ENCODE measurements around the gene KIAA1755. TPM values are rescaled to one million over a fixed set of nuclear protein-coding genes. Genes with fewer than 3 reads are reported as not detected.

The KIAA1755 gene
- polyA plus RNA-seq, 1 of the 3 experiments (the other 2 are of a cell fraction), result 0.54 TPM

GRCh38 chr20:38179846-38180245 is 80.7 kb downstream of the KIAA1755 start:
- H3K9ac ChIP-seq, result no peak overlapping the region
- H3K4me2 ChIP-seq, result no peak overlapping the region
- H3K27me3 ChIP-seq (ENCODE audit: insufficient read depth), result no peaks in the 10 kb centered on the region
- TF ChIP-seq SMC3 (IDR thresholded peaks at IDR 0.05; ENCODE audit: low read depth, low read length) (no peak), JUND (IDR thresholded peaks at IDR 0.05) (no peak), EP300 (IDR thresholded peaks at IDR 0.05; ENCODE audit: borderline replicate concordance in 1 of 2, low read depth in 1 of 2, low read length in 1 of 2) (no peak), USF1 (IDR thresholded peaks at IDR 0.05; ENCODE audit: borderline replicate concordance, low read depth) (no peak), IRF3 (IDR thresholded peaks at IDR 0.05; ENCODE audit: low read depth, low read length) (no peak), RXRA (IDR thresholded peaks at IDR 0.05; ENCODE audit: borderline replicate concordance, low read depth) (no peak), CTCF (IDR thresholded peaks at IDR 0.05) (no peak), RCOR1 (IDR thresholded peaks at IDR 0.05; ENCODE audit: low read length) (no peak), ZBTB33 (IDR thresholded peaks at IDR 0.05; ENCODE audit: borderline replicate concordance, low read depth) (no peak), POLR2AphosphoS5 (IDR thresholded peaks at IDR 0.05; ENCODE audit: low read depth, low read length) (no peak), RFX5 (IDR thresholded peaks at IDR 0.05; ENCODE audit: low read length) (no peak), FOXJ3 (CRISPR knock-in tag; IDR thresholded peaks at IDR 0.05) (no peak)
- POLR2A ChIA-PET, result interaction anchor here (0.6 kb wide), 1 partner anchor 365 kb away, joined by 3 read pairs; no protein-coding TSS in a partner anchor
- H3K79me2 ChIP-seq (ENCODE audit: insufficient read depth), result no peaks in the 10 kb centered on the region
- H2AFZ ChIP-seq (ENCODE audit: low read depth), result no peak overlapping the region
- no peaks in the 10 kb centered on the region for H4K20me1 ChIP-seq (ENCODE audit: insufficient read depth)
- CTCF ChIA-PET, result interaction anchor here (4.2 kb wide), 1 partner anchor 41 kb away, joined by 16 read pairs; no protein-coding TSS in a partner anchor
- H3K9me3 ChIP-seq, result no peaks in the 10 kb centered on the region
- H3K9me2 ChIP-seq, result no peaks in the 10 kb centered on the region
- H3K4me3 ChIP-seq (ENCODE audit: low read depth in 2 of 2, low read length in 1 of 2), result no peak overlapping the region
- WGBS (ENCODE audit: low lambda C conversion rate), result 80% methylated on average over 6 of the region's 6 CpGs
- no peak for DNase-seq
- no peaks in the 10 kb centered on the region for H3K36me3 ChIP-seq (replicated peaks in 1 of 2; ENCODE audit: control insufficient read depth in 1 of 2, insufficient read depth in 2 of 2, low read length in 1 of 2)
- peaks cover 15% of the 10 kb centered on the region for H3F3A ChIP-seq (replicated peaks; ENCODE audit: insufficient read depth)
- H3K4me1 ChIP-seq (ENCODE audit: control insufficient read depth in 1 of 2, insufficient read depth in 2 of 2, low read depth in 1 of 2, low read length in 1 of 2), result peaks cover 0 to 9% of the 10 kb centered on the region in 2 experiments; a peak in 2 of 4 replicates
- no peak overlapping the region for H3K27ac ChIP-seq (ENCODE audit: low read depth in 2 of 2, low read length in 1 of 2)

All from SK-N-SH (cell line).